Panc1 (cell line): Measurements from ENCODE around the gene UGT8. TPM values are rescaled to one million over a fixed set of nuclear protein-coding genes. Genes with fewer than 3 reads are reported as not detected.

Experiments
- ATAC-seq: fragments of 200-7000 bp; cut with Tn5 transposase; 2 replicates; pipeline ENCODE4 v1.9.1; 2020; ENCODE audit warnings: mild to moderate bottlenecking, moderate library complexity
- BruUV-seq: library from RNA; stranded (reverse); fragments of 400-500 nt; replicated peaks from 2 replicates; lab custom pipeline; 2021; lab: Mats Ljungman, UMichigan
- CTCF ChIA-PET: fragments of 300-600 bp; sonication (Branson Sonifier 250); formaldehyde crosslinking; loops from one replicate; lab custom pipeline; 2022; ENCODE audit warnings: antibody characterized with exemption; lab: Charles Lee
- POLR2A ChIA-PET: fragments of 300-600 bp; sonication (Branson Sonifier 250); formaldehyde crosslinking; loops from one replicate; lab custom pipeline; 2022; ENCODE audit warnings: antibody characterized with exemption; lab: Charles Lee
- DNase-seq: peaks from one replicate; pipeline ENCODE4 v3.0.0-alpha.2; 2010; ENCODE audit warnings: low read depth, low spot score
- H3K27ac ChIP-seq: 2 replicates; pipeline ENCODE4 v1.5.1; 2011; ENCODE audit warnings: mild to moderate bottlenecking, low read length, inconsistent platforms
- H3K27me3 ChIP-seq: fragments of 200-500 bp; sonication (Bioruptor generic); 2 replicates; pipeline ENCODE4 v1.6.0; 2014; ENCODE audit warnings: low read length, inconsistent platforms; ENCODE audit not compliant: control insufficient read depth, insufficient read depth
- H3K36me3 ChIP-seq: fragments of 200-500 bp; sonication (Bioruptor generic); 2 replicates; pipeline ENCODE4 v1.5.1; 2014; ENCODE audit warnings: inconsistent platforms, mild to moderate bottlenecking, low read length, moderate library complexity; ENCODE audit not compliant: control insufficient read depth, insufficient read depth
- H3K4me1 ChIP-seq: 2 replicates; pipeline ENCODE4 v1.5.1; 2011; ENCODE audit warnings: inconsistent platforms, mild to moderate bottlenecking, low read length, moderate library complexity; ENCODE audit not compliant: control insufficient read depth, insufficient read depth
- H3K4me3 ChIP-seq, 2 experiments: 2 replicates each; pipeline ENCODE4 v1.5.1; 2011 to 2012; ENCODE audit warnings: low read depth in 2 of 2, low read length in 2 of 2, mild to moderate bottlenecking in 2 of 2, inconsistent platforms in 1 of 2, moderate library complexity in 1 of 2
- H3K9me3 ChIP-seq: fragments of 200-500 bp; sonication (Bioruptor generic); 2 replicates; pipeline ENCODE4 v1.5.1; 2014; ENCODE audit warnings: low read depth, mild to moderate bottlenecking, inconsistent platforms, low read length, moderate library complexity; ENCODE audit not compliant: control insufficient read depth, insufficient read depth
- POLR2AphosphoS5 ChIP-seq: IDR thresholded peaks from 2 replicates; pipeline ENCODE4 v1.6.1; 2012; ENCODE audit warnings: mild to moderate bottlenecking, low read depth, low read length, moderate library complexity
- SIN3A ChIP-seq: IDR thresholded peaks from 2 replicates; pipeline ENCODE4 v1.6.1; 2012; ENCODE audit warnings: low read depth, mild to moderate bottlenecking, low read length, moderate library complexity, borderline replicate concordance; ENCODE audit not compliant: insufficient read depth
- TCF7L2 ChIP-seq: IDR thresholded peaks from 2 replicates; pipeline ENCODE4 v1.6.1; 2011; ENCODE audit warnings: mild to moderate bottlenecking, low read depth, low read length, inconsistent platforms
- in situ Hi-C: cut with HindIII; loops from 2 replicates; pipeline ENCODE4 v1.10.0; 2016; ENCODE audit warnings: low sequenced_read_pairs, low pct_unique_long_range_greater_than_20kb
- intact Hi-C: fragments of 100-400 bp; cut with micrococcal nuclease; formaldehyde crosslinking; loops from one replicate; pipeline ENCODE4 v1.10.0; 2022; ENCODE audit not compliant: unreplicated experiment
- total RNA-seq: library from RNA; stranded (reverse); gene quantifications from one replicate; pipeline ENCODE4 v1.2.1, GENCODE V29; 2021; ENCODE audit not compliant: unreplicated experiment
- TF ChIP-seq, protein P1 (sequence below), 2 experiments: IDR thresholded peaks; 2 replicates each; pipeline ENCODE4 v1.6.1; 2011 to 2012; ENCODE audit warnings: low read depth in 2 of 2, control low read depth in 1 of 2, low read length in 1 of 2, mild to moderate bottlenecking in 1 of 2, moderate library complexity in 1 of 2; ENCODE audit not compliant: insufficient read depth in 1 of 2
- TF ChIP-seq, protein P2 (sequence below): fragments of 450-650 bp; IDR thresholded peaks from 2 replicates; pipeline ENCODE4 v1.5.1; 2017; ENCODE audit warnings: mild to moderate bottlenecking

Gene UGT8
- total RNA-seq, 1 experiment from 2014 or later, result 2.1 TPM

DNA sequence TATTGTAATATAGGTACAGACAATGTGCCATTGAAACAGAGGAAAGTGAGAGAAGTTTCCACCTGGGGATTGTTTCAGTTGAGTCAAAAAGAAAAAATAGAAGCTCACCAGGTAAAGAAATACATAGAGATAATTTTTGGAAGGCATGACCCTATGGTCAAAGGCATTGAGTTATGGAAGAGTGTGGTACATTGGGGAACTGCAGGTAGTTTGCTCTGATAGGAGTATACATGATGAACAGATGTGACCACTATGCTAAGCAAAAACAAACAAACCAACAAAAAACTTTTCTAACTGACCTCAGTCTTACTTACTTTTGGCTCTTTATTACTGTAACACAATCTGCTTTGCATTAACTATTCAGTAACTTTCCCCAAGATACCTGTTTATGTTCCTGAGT lies 85.9 kb downstream of the UGT8 start:
- in situ Hi-C loops (no loop called here), intact Hi-C loops (no loop called here)
- ChIA-PET POLR2A (no interaction called here), CTCF (no interaction called here)
- DNase-seq, result no peak
- Histone ChIP-seq H3K9me3 (no peaks in the 10 kb centered on the region), H3K4me1 (no peaks in the 10 kb centered on the region), H3K36me3 (no peaks in the 10 kb centered on the region), H3K27me3 (no peaks in the 10 kb centered on the region), H3K4me3 (no peak overlapping the region), H3K27ac (no peak overlapping the region)
- TF ChIP-seq, protein P1, sequence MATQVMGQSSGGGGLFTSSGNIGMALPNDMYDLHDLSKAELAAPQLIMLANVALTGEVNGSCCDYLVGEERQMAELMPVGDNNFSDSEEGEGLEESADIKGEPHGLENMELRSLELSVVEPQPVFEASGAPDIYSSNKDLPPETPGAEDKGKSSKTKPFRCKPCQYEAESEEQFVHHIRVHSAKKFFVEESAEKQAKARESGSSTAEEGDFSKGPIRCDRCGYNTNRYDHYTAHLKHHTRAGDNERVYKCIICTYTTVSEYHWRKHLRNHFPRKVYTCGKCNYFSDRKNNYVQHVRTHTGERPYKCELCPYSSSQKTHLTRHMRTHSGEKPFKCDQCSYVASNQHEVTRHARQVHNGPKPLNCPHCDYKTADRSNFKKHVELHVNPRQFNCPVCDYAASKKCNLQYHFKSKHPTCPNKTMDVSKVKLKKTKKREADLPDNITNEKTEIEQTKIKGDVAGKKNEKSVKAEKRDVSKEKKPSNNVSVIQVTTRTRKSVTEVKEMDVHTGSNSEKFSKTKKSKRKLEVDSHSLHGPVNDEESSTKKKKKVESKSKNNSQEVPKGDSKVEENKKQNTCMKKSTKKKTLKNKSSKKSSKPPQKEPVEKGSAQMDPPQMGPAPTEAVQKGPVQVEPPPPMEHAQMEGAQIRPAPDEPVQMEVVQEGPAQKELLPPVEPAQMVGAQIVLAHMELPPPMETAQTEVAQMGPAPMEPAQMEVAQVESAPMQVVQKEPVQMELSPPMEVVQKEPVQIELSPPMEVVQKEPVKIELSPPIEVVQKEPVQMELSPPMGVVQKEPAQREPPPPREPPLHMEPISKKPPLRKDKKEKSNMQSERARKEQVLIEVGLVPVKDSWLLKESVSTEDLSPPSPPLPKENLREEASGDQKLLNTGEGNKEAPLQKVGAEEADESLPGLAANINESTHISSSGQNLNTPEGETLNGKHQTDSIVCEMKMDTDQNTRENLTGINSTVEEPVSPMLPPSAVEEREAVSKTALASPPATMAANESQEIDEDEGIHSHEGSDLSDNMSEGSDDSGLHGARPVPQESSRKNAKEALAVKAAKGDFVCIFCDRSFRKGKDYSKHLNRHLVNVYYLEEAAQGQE (IDR thresholded peaks at IDR 0.05; ENCODE audit: insufficient read depth in 1 of 2, low read depth in 2 of 2, low read length in 1 of 2), result no peak
- TF ChIP-seq, protein P2, sequence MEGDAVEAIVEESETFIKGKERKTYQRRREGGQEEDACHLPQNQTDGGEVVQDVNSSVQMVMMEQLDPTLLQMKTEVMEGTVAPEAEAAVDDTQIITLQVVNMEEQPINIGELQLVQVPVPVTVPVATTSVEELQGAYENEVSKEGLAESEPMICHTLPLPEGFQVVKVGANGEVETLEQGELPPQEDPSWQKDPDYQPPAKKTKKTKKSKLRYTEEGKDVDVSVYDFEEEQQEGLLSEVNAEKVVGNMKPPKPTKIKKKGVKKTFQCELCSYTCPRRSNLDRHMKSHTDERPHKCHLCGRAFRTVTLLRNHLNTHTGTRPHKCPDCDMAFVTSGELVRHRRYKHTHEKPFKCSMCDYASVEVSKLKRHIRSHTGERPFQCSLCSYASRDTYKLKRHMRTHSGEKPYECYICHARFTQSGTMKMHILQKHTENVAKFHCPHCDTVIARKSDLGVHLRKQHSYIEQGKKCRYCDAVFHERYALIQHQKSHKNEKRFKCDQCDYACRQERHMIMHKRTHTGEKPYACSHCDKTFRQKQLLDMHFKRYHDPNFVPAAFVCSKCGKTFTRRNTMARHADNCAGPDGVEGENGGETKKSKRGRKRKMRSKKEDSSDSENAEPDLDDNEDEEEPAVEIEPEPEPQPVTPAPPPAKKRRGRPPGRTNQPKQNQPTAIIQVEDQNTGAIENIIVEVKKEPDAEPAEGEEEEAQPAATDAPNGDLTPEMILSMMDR, result no peak
- no peak for TF ChIP-seq POLR2AphosphoS5
- TF ChIP-seq TCF7L2, result no peak
- BruUV-seq, result no TSS peak
- no peak for ATAC-seq

DNA sequence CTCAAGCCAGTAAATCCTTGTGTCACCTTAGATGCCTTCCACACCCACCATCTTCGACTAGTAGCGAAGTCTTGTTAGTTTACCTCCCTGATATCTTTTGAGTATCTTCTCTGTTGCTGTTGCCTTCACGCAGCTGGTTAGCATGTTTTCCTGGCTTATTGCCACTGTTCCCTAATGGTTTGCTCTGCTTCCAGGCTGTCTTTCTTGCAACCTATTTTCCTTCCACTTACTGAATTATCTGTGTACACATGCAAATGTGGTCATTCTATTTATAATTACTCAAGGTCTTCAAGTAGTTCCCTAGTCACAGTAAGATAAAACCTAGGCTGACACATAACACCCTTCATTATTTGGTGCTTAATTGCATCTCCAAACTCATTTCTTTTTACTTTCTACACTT lies 89.5 kb downstream of the UGT8 start:
- ChIA-PET CTCF (no interaction called here), POLR2A (no interaction called here)
- H3K4me3 ChIP-seq, result no peak overlapping the region
- no peaks in the 10 kb centered on the region for H3K36me3 ChIP-seq
- no peak overlapping the region for H3K27ac ChIP-seq
- DNase-seq (no peak), ATAC-seq (no peak)
- TF ChIP-seq POLR2AphosphoS5 (no peak), TCF7L2 (no peak), SIN3A (no peak)
- TF ChIP-seq, protein P2, result no peak
- in situ Hi-C loops (no loop called here), intact Hi-C loops (no loop called here)
- no peaks in the 10 kb centered on the region for H3K27me3 ChIP-seq
- H3K9me3 ChIP-seq, result no peaks in the 10 kb centered on the region
- no TSS peak for BruUV-seq
- no peaks in the 10 kb centered on the region for H3K4me1 ChIP-seq
